Measurements from ENCODE around the gene GAS2L2. TPM values are rescaled to one million over a fixed set of nuclear protein-coding genes. Genes with fewer than 3 reads are reported as not detected.
"Not testable (repeated sequence)": the region's sequence is repeated elsewhere in the genome, so short reads cannot be mapped to it uniquely, and the experiment has no call there.

GAS2L2 gene
- total RNA-seq, 1 donor from 2014 or later: under 0.01 TPM

GRCh38 chr17:35703308-35703707, 49.7 kb downstream of the GAS2L2 start:
- not testable (repeated sequence) for DNase-seq (ENCODE audit: low spot score in 2 of 2); FAIRE-seq

DNA sequence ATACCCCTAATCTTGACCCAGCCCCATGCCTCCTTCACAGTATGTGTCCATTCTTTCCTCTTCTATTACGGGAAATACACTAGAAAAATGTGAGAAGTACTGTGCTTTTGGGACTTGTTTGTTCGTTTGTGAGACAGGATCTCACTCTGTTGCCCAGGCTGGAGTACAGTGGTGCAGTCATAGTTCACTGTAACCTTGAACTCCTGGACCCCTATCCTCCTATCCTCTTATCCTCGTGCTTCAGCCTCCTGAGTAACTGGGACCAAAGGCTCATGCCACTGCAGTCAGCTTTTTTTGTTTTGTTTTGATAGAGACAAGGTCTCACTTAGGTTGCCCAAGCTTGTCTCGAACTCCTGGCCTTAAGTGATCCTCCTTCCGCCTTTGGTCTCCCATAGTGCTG, 51.5 kb downstream of the GAS2L2 start:
- FAIRE-seq (no peak), DNase-seq (ENCODE audit: low spot score in 2 of 2) (no peak)

DNA sequence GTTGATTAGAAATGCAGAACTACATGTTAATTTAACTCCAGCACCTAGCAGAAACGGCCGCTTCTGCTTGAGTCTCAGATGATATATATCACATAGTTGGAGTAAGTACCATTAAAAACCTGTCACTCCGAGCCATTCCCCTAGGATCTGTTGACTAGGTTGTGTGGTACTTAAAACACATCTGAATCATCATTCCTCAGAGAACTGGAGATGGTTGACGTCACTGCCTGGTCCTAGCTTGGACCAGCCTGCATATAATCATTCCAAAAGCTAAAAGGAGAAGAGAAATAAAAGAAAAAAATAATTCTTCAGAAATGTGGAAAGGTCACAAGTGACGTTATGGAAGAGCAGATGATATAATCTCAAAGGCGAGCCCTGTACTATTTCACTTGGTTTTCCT, 52.9 kb downstream of the GAS2L2 start:
- FAIRE-seq: no peak
- no peak for DNase-seq (ENCODE audit: low spot score in 2 of 2)

DNA sequence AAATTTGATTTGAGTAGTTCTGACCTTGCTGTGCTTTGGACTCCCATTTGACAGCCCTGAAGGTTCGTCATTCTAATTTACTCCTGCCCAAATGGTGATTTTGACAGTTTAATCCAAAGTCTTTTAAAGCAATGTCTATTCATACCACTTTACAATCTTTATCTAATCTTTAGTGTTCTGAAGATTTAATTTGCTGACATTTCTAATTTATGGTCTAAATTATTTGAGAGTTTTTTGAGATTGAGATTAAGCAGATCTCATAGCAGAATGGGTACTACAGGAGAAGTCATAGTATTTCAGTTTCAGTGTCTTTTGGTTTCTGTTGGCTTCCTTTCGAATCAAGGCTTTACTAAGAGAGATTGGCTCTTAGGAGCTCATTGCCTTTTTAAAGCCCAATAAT, 54.2 kb downstream of the GAS2L2 start:
- DNase-seq (ENCODE audit: low spot score in 2 of 2) (no peak), FAIRE-seq (no peak)

DNA sequence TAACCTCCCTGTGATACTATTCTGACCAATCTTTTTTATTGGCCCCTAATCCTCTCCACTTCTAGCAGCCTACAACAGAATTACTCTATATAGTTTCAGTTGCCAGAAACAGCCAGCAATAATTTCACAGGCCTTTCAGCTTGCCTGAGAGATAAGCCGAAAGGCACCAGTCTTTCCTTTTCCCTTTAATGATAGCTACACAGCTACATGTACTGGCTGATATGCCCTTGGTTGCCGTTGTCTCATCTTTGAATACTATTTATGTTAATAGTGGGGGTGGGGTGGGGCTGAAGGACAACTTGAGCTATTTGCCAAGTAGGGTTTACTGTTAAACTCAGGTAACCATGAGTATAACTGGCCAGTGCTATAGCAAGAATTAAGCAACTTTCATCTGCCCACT, 57.4 kb downstream of the GAS2L2 start:
- DNase-seq (ENCODE audit: low spot score in 2 of 2) (no peak), FAIRE-seq (no peak)

DNA sequence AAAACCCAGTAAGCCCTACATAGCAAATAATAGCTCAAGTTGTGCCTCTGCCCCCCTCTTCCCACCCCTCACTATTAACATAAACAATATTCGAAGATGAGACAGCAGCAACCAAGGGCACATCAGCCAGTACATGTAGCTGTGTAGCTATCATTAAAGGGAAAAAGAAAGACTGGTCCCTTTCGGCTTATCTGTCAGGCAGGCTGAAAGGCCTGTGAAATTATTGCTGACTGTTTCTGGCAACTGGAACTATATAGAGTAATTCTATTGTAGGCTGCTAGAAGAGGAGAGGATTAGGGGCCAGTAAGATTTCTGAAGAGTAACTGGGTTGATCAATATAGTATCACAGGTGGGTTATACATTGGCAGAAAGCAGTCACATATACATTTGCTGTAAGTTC, 58.1 kb downstream of the GAS2L2 start:
- DNase-seq (ENCODE audit: low spot score in 2 of 2) (no peak), FAIRE-seq (no peak)

Other genes with a start within 250 kb of the GAS2L2 start
- gene SLFN12L, start 215.6 kb downstream of the GAS2L2 start, total RNA-seq: 0.41 TPM
- 0.41 TPM for gene SLFN14, start 192.4 kb downstream of the GAS2L2 start, total RNA-seq
- gene PEX12, start 174.7 kb downstream of the GAS2L2 start, total RNA-seq: 6.1 TPM
- 126 TPM for gene AP2B1, start 165.9 kb downstream of the GAS2L2 start, total RNA-seq
- gene RASL10B, start 21.6 kb downstream of the GAS2L2 start, total RNA-seq: 6.9 TPM
- gene C17orf50, start 7.6 kb upstream of the GAS2L2 start, total RNA-seq: 0.41 TPM
- gene MMP28, start 42.4 kb upstream of the GAS2L2 start, total RNA-seq: 9.4 TPM
- 48.1 TPM for gene TAF15, start 56.2 kb upstream of the GAS2L2 start, total RNA-seq
- not detected for gene HEATR9, start 115.7 kb upstream of the GAS2L2 start, total RNA-seq
- not detected for gene CCL5, start 127.1 kb upstream of the GAS2L2 start, total RNA-seq
- gene RDM1, start 177.5 kb upstream of the GAS2L2 start, total RNA-seq: 0.41 TPM
- gene LYZL6, start 190.5 kb upstream of the GAS2L2 start, total RNA-seq: not detected
- gene CCL16, start 228.3 kb upstream of the GAS2L2 start, total RNA-seq: not detected
- not detected for gene CCL14, start 233.5 kb upstream of the GAS2L2 start, total RNA-seq
- not detected for gene CCL15, start 248.3 kb upstream of the GAS2L2 start, total RNA-seq